GM12878 (cell line): ENCODE data around the gene PPM1D. TPM values are rescaled to one million over a fixed set of nuclear protein-coding genes. Genes with fewer than 3 reads are reported as not detected.

Source experiments
- ATAC-seq: fragments of 200-7000 bp; cut with Tn5 transposase; 3 replicates; pipeline ENCODE4 v1.9.1; 2020; ENCODE audit warnings: mild to moderate bottlenecking, moderate library complexity
- BruUV-seq: library from RNA; stranded (reverse); fragments of 400-500 nt; replicated peaks from 2 replicates; lab custom pipeline; 2021; lab: Mats Ljungman, UMichigan
- CTCF ChIA-PET: fragments of 300-600 bp; sonication (Branson Sonifier 250); formaldehyde crosslinking; extraction: SDS; loops from one replicate; lab custom pipeline; 2021; ENCODE audit warnings: inconsistent platforms; lab: Yijun Ruan, JAX
- POLR2A ChIA-PET: fragments of 350-600 bp; formaldehyde crosslinking; extraction: SDS; loops from one replicate; lab custom pipeline; 2021; ENCODE audit warnings: inconsistent platforms; lab: Charles Lee
- RAD21 ChIA-PET: fragments of 300-600 bp; sonication (Branson Sonifier 250); formaldehyde crosslinking; loops from one replicate; lab custom pipeline; 2023; ENCODE audit warnings: antibody characterized with exemption; ENCODE audit not compliant: unreplicated experiment; lab: Charles Lee
- SMC1A ChIA-PET: fragments of 300-600 bp; sonication (Branson Sonifier 250); formaldehyde crosslinking; loops from one replicate; lab custom pipeline; 2023; ENCODE audit not compliant: unreplicated experiment, uncharacterized antibody; lab: Charles Lee
- DNase-seq: peaks from one replicate; pipeline ENCODE4 v3.0.0-alpha.2; 2011; ENCODE audit warnings: low read depth, low spot score
- FAIRE-seq: peaks from 3 replicates; lab custom pipeline; 2011; peaks lifted over from hg19 to GRCh38; lab: Jason Lieb, UNC
- H2AFZ ChIP-seq: 2 replicates; pipeline ENCODE4 v1.6.0; 2011; ENCODE audit warnings: low read depth, low read length, control low read depth; ENCODE audit not compliant: control insufficient read depth
- H3K27ac ChIP-seq: 2 replicates; pipeline ENCODE4 v1.5.1; 2011; ENCODE audit warnings: control low read depth; ENCODE audit not compliant: control insufficient read depth, insufficient read depth
- H3K27me3 ChIP-seq, 2 experiments: replicated peaks in 1 of 2; 2 replicates each; pipeline versions ENCODE4 v1.6.0 to v1.6.1; 2011; ENCODE audit warnings: low read length in 1 of 2; ENCODE audit not compliant: control insufficient read depth in 2 of 2, insufficient read depth in 2 of 2
- H3K36me3 ChIP-seq, 2 experiments: 2 replicates each; pipeline ENCODE4 v1.5.1; 2011; ENCODE audit warnings: low read length in 1 of 2; ENCODE audit not compliant: control insufficient read depth in 2 of 2, insufficient read depth in 2 of 2
- H3K4me1 ChIP-seq: 2 replicates; pipeline ENCODE4 v1.6.1; 2011; ENCODE audit warnings: mild to moderate bottlenecking, low read length, moderate library complexity, mixed read lengths; ENCODE audit not compliant: control insufficient read depth, insufficient read depth
- H3K4me2 ChIP-seq: 2 replicates; pipeline ENCODE4 v1.6.0; 2011; ENCODE audit warnings: control low read depth; ENCODE audit not compliant: control insufficient read depth, insufficient read depth
- H3K4me3 ChIP-seq: fragments of 200-600 bp; sonication (generic); 2 replicates; pipeline ENCODE4 v1.5.1; 2016
- H3K79me2 ChIP-seq: 2 replicates; pipeline ENCODE4 v1.6.0; 2011; ENCODE audit warnings: low read length; ENCODE audit not compliant: control insufficient read depth, insufficient read depth
- H3K9ac ChIP-seq: 2 replicates; pipeline ENCODE4 v1.8.0; 2011; ENCODE audit warnings: low read length, control low read depth, mixed read lengths; ENCODE audit not compliant: control insufficient read depth, insufficient read depth
- H3K9me3 ChIP-seq: replicated peaks from 3 replicates; pipeline ENCODE4 v1.5.1; 2011; ENCODE audit warnings: mild to moderate bottlenecking, low read length; ENCODE audit not compliant: control insufficient read depth, insufficient read depth
- H4K20me1 ChIP-seq: 2 replicates; pipeline ENCODE4 v1.6.0; 2011; ENCODE audit not compliant: control insufficient read depth, insufficient read depth
- BMI1 ChIP-seq: fragments of 450-650 bp; IDR thresholded peaks from 2 replicates; pipeline ENCODE4 v1.6.1; 2016; ENCODE audit warnings: mild to moderate bottlenecking, moderate library complexity, borderline replicate concordance
- JUND ChIP-seq: IDR thresholded peaks from 2 replicates; pipeline ENCODE4 v1.6.1; 2012; ENCODE audit warnings: low read depth, mild to moderate bottlenecking, low read length, improper control_type of control experiment, moderate library complexity
- MEF2A ChIP-seq: IDR thresholded peaks from 2 replicates; pipeline ENCODE4 v1.6.1; 2011; ENCODE audit warnings: low read depth, mild to moderate bottlenecking, low read length, moderate library complexity; ENCODE audit not compliant: insufficient read depth
- PAX5 ChIP-seq: IDR thresholded peaks from 2 replicates; pipeline ENCODE4 v1.6.1; 2011; ENCODE audit warnings: low read depth, low read length, borderline replicate concordance
- RELA ChIP-seq: fragments of 450-650 bp; IDR thresholded peaks from 2 replicates; pipeline ENCODE4 v1.8.0; 2014; ENCODE audit warnings: borderline replicate concordance; ENCODE audit not compliant: partially characterized antibody
- SIN3A ChIP-seq: IDR thresholded peaks from 2 replicates; pipeline ENCODE4 v1.6.1; 2012; ENCODE audit warnings: low read depth, low read length, improper control_type of control experiment
- SMARCA5 ChIP-seq: fragments of 450-650 bp; IDR thresholded peaks from 2 replicates; pipeline ENCODE4 v1.6.1; 2017; ENCODE audit warnings: mild to moderate bottlenecking
- SMC3 ChIP-seq: IDR thresholded peaks from 2 replicates; pipeline ENCODE4 v1.6.1; 2011; ENCODE audit warnings: low read length, improper control_type of control experiment, borderline replicate concordance
- WGBS: methylation state at CpG from one replicate; pipeline ENCODE4 v1.1.6; 2016; ENCODE audit warnings: low lambda C conversion rate; ENCODE audit not compliant: insufficient replicate concordance, insufficient coverage; ENCODE audit errors: missing lambda C conversion rate; 5-methylcytosine and 5-hydroxymethylcytosine counted together
- in situ Hi-C: fragments of 300-500 bp; cut with MboI; formaldehyde crosslinking; loops from 9 replicates; pipeline ENCODE4 v1.14.3; 2018; ENCODE audit warnings: mixed read lengths
- intact Hi-C: fragments of 100-400 bp; cut with micrococcal nuclease; formaldehyde crosslinking; loops from one replicate; pipeline ENCODE4 v1.14.2; 2022; ENCODE audit not compliant: unreplicated experiment
- polyA plus RNA-seq, 11 experiments: library from polyadenylated mRNA; depleted of rRNA in 4 of 11; unstranded in 6 of 11; stranded (reverse) in 5 of 11; fragments of >200 nt; fragmentation: Nextera tagmentation in 4 of 11; fragmentation: Illumina TruSeq in 1 of 11; extraction: Ambion mirVana in 4 of 11; extraction: Trizol in 1 of 11; gene quantifications; 1 replicate in 1 of 11; 2 replicates in 10 of 11; pipeline versions ENCODE4 v1.2.1 to v1.2.3, GENCODE V29; 2011 to 2016; ENCODE audit warnings: inconsistent platforms in 2 of 11, missing spikeins in 2 of 11, low read depth in 1 of 11
- total RNA-seq, 4 experiments: library from RNA; depleted of rRNA in 3 of 4; stranded (reverse); fragments of >200 nt in 3 of 4; fragmentation: Illumina TruSeq in 1 of 4; extraction: Trizol in 1 of 4; gene quantifications; 2 replicates each; pipeline versions ENCODE4 v1.2.1 to v1.2.3, GENCODE V29; 2013 to 2021
- TF ChIP-seq, protein P1 (sequence below): fragments of 450-650 bp; IDR thresholded peaks from 2 replicates; pipeline ENCODE4 v1.6.1; 2017; ENCODE audit warnings: borderline replicate concordance
- TF ChIP-seq, protein P2 (sequence below): fragments of 450-650 bp; conservative IDR thresholded peaks from 2 replicates; pipeline ENCODE4 v1.6.1; 2017; ENCODE audit warnings: mild to moderate bottlenecking, moderate library complexity
- TF ChIP-seq, protein P3 (sequence below): IDR thresholded peaks from 2 replicates; pipeline ENCODE4 v1.6.1; 2012; ENCODE audit warnings: mild to moderate bottlenecking, low read depth, low read length
- TF ChIP-seq, protein P4 (sequence below): fragments of 150-350 bp; IDR thresholded peaks from 2 replicates; pipeline ENCODE4 v1.6.1; 2016; ENCODE audit warnings: low read depth, low read length

PPM1D gene
- total and polyA plus RNA-seq, 10 of the 15 experiments (the other 5 are each of a cell fraction or from before 2014, with no cell fraction given) = 1.9 to 20.8 (median 10.7) TPM

DNA sequence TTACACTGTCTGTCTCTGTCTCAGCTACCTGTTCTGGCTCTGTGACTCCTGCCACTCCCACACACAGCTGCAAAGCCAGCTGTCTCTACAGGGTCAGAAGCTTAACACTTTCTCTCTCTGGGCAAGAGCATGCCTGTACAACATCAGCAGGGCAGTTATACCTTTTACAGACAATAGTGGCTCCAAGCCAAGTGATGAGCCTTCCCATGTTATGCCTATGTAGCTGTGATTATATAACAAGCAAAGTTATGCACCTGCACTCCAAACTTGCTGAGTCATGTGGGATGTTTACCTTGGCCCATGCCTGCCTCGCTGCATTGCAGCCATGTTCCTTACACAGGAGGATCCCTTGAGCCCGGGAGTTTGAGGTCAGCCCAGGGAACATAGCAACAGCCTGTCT, 42.2 kb upstream of the PPM1D start:
- no peak for FAIRE-seq
- intact Hi-C loops (no loop called here), in situ Hi-C loops (no loop called here)
- BruUV-seq = no TSS peak
- ChIA-PET POLR2A (interaction anchor here (0.6 kb wide), 2 partner anchors 93 to 244 kb away, joined by 6 read pairs; no protein-coding TSS in a partner anchor), RAD21 (interaction anchor here (0.6 kb wide), 1 partner anchor 171 kb away, joined by 3 read pairs; no protein-coding TSS in a partner anchor), SMC1A (no interaction called here), CTCF (interaction anchor here (1.0 to 1.2 kb wide), 2 partner anchors 12 to 17 kb away, joined by 3 to 4 read pairs; no protein-coding TSS in a partner anchor)
- ATAC-seq = no peak
- Histone ChIP-seq H4K20me1 (no peaks in the 10 kb centered on the region), H3K9ac (no peak overlapping the region), H3K36me3 (no peaks in the 10 kb centered on the region), H3K27ac (no peak overlapping the region), H2AFZ (no peak overlapping the region), H3K4me1 (no peaks in the 10 kb centered on the region), H3K4me3 (no peak overlapping the region), H3K4me2 (no peak overlapping the region), H3K27me3 (no peaks in the 10 kb centered on the region), H3K79me2 (no peaks in the 10 kb centered on the region), H3K9me3 (peaks cover 7% of the 10 kb centered on the region; the same call in 2 of the 3 replicates)
- 54% methylated on average over 2 of the region's 2 CpGs for WGBS
- DNase-seq = no peak
- TF ChIP-seq SMC3 = no peak
- no peak for TF ChIP-seq SMARCA5
- no peak for TF ChIP-seq SIN3A
- no peak for TF ChIP-seq JUND
- TF ChIP-seq RELA = no peak
- TF ChIP-seq, protein P1, sequence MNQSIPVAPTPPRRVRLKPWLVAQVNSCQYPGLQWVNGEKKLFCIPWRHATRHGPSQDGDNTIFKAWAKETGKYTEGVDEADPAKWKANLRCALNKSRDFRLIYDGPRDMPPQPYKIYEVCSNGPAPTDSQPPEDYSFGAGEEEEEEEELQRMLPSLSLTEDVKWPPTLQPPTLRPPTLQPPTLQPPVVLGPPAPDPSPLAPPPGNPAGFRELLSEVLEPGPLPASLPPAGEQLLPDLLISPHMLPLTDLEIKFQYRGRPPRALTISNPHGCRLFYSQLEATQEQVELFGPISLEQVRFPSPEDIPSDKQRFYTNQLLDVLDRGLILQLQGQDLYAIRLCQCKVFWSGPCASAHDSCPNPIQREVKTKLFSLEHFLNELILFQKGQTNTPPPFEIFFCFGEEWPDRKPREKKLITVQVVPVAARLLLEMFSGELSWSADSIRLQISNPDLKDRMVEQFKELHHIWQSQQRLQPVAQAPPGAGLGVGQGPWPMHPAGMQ = no peak
- no peak for TF ChIP-seq PAX5
- no peak for TF ChIP-seq BMI1
- TF ChIP-seq MEF2A = no peak
- TF ChIP-seq, protein P2, sequence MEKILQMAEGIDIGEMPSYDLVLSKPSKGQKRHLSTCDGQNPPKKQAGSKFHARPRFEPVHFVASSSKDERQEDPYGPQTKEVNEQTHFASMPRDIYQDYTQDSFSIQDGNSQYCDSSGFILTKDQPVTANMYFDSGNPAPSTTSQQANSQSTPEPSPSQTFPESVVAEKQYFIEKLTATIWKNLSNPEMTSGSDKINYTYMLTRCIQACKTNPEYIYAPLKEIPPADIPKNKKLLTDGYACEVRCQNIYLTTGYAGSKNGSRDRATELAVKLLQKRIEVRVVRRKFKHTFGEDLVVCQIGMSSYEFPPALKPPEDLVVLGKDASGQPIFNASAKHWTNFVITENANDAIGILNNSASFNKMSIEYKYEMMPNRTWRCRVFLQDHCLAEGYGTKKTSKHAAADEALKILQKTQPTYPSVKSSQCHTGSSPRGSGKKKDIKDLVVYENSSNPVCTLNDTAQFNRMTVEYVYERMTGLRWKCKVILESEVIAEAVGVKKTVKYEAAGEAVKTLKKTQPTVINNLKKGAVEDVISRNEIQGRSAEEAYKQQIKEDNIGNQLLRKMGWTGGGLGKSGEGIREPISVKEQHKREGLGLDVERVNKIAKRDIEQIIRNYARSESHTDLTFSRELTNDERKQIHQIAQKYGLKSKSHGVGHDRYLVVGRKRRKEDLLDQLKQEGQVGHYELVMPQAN = no peak
- TF ChIP-seq, protein P3, sequence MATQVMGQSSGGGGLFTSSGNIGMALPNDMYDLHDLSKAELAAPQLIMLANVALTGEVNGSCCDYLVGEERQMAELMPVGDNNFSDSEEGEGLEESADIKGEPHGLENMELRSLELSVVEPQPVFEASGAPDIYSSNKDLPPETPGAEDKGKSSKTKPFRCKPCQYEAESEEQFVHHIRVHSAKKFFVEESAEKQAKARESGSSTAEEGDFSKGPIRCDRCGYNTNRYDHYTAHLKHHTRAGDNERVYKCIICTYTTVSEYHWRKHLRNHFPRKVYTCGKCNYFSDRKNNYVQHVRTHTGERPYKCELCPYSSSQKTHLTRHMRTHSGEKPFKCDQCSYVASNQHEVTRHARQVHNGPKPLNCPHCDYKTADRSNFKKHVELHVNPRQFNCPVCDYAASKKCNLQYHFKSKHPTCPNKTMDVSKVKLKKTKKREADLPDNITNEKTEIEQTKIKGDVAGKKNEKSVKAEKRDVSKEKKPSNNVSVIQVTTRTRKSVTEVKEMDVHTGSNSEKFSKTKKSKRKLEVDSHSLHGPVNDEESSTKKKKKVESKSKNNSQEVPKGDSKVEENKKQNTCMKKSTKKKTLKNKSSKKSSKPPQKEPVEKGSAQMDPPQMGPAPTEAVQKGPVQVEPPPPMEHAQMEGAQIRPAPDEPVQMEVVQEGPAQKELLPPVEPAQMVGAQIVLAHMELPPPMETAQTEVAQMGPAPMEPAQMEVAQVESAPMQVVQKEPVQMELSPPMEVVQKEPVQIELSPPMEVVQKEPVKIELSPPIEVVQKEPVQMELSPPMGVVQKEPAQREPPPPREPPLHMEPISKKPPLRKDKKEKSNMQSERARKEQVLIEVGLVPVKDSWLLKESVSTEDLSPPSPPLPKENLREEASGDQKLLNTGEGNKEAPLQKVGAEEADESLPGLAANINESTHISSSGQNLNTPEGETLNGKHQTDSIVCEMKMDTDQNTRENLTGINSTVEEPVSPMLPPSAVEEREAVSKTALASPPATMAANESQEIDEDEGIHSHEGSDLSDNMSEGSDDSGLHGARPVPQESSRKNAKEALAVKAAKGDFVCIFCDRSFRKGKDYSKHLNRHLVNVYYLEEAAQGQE = no peak
- TF ChIP-seq, protein P4, sequence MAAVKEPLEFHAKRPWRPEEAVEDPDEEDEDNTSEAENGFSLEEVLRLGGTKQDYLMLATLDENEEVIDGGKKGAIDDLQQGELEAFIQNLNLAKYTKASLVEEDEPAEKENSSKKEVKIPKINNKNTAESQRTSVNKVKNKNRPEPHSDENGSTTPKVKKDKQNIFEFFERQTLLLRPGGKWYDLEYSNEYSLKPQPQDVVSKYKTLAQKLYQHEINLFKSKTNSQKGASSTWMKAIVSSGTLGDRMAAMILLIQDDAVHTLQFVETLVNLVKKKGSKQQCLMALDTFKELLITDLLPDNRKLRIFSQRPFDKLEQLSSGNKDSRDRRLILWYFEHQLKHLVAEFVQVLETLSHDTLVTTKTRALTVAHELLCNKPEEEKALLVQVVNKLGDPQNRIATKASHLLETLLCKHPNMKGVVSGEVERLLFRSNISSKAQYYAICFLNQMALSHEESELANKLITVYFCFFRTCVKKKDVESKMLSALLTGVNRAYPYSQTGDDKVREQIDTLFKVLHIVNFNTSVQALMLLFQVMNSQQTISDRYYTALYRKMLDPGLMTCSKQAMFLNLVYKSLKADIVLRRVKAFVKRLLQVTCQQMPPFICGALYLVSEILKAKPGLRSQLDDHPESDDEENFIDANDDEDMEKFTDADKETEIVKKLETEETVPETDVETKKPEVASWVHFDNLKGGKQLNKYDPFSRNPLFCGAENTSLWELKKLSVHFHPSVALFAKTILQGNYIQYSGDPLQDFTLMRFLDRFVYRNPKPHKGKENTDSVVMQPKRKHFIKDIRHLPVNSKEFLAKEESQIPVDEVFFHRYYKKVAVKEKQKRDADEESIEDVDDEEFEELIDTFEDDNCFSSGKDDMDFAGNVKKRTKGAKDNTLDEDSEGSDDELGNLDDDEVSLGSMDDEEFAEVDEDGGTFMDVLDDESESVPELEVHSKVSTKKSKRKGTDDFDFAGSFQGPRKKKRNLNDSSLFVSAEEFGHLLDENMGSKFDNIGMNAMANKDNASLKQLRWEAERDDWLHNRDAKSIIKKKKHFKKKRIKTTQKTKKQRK = peak; percentile 78
